ENCODE results near the gene MED23. TPM values are rescaled to one million over a fixed set of nuclear protein-coding genes. Genes with fewer than 3 reads are reported as not detected.

MED23 gene
- polyA plus RNA-seq, 1 of the 3 experiments (the other 2 are of a cell fraction) = 10.1 TPM

DNA sequence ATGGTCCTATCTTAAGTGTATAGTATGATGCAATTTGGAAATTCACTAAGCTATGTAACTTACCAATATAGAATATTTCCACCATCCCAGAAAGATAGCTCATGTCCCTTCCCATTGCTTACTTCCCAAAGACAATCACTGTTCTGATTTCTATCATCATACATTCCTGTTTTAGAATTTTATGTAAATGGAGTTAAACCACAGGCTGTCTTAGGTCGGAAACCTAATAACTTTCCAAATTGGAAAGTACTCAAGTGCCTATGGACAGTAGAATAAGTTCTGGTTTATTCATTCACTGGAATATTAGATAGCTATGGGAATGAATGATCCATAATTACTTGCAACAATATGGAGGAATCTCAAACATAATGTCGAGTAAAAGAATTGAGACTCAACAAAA is 29.2 kb upstream of the MED23 start:
- TF ChIP-seq REST (IDR thresholded peaks at IDR 0.05; ENCODE audit: low read depth, low read length) (no peak), POLR2AphosphoS5 (IDR thresholded peaks at IDR 0.05; ENCODE audit: low read depth, low read length) (no peak), RFX5 (IDR thresholded peaks at IDR 0.05; ENCODE audit: low read length) (no peak), CHD2 (IDR thresholded peaks at IDR 0.05; ENCODE audit: low read length, partially characterized antibody) (no peak), EP300 (IDR thresholded peaks at IDR 0.05; ENCODE audit: borderline replicate concordance in 1 of 2, low read depth in 1 of 2, low read length in 1 of 2) (no peak), USF1 (IDR thresholded peaks at IDR 0.05; ENCODE audit: borderline replicate concordance, low read depth) (no peak), TEAD4 (IDR thresholded peaks at IDR 0.05; ENCODE audit: borderline replicate concordance, insufficient read depth) (no peak), MAX (IDR thresholded peaks at IDR 0.05; ENCODE audit: low read depth) (no peak), TCF12 (IDR thresholded peaks at IDR 0.05) (no peak), RAD21 (IDR thresholded peaks at IDR 0.05; ENCODE audit: low read length) (no peak), GABPA (IDR thresholded peaks at IDR 0.05; ENCODE audit: low read depth) (no peak), YY1 (IDR thresholded peaks at IDR 0.05; ENCODE audit: low read depth) (no peak), USF2 (IDR thresholded peaks at IDR 0.05; ENCODE audit: borderline replicate concordance, low read depth, low read length) (no peak)
- H3K9me2 ChIP-seq = no peaks in the 10 kb centered on the region
- no peaks in the 10 kb centered on the region for H3K79me2 ChIP-seq (ENCODE audit: insufficient read depth)
- H3K9ac ChIP-seq = no peak overlapping the region
- peaks cover 5% of the 10 kb centered on the region; the same call in 1 of the 2 replicates for H3K27me3 ChIP-seq (ENCODE audit: insufficient read depth)
- no peaks in the 10 kb centered on the region for H3K9me3 ChIP-seq
- H2AFZ ChIP-seq (ENCODE audit: low read depth) = no peak overlapping the region
- WGBS (ENCODE audit: low lambda C conversion rate) = 10% methylated on average over 2 of the region's 2 CpGs
- no peaks in the 10 kb centered on the region for H3K36me3 ChIP-seq (replicated peaks in 1 of 2; ENCODE audit: control insufficient read depth in 1 of 2, insufficient read depth in 2 of 2, low read length in 1 of 2)
- no peak overlapping the region for H3K27ac ChIP-seq (ENCODE audit: low read depth in 2 of 2, low read length in 1 of 2)
- DNase-seq = no peak
- H3K4me1 ChIP-seq (ENCODE audit: control insufficient read depth in 1 of 2, insufficient read depth in 2 of 2, low read depth in 1 of 2, low read length in 1 of 2) = no peaks in the 10 kb centered on the region
- H3K4me2 ChIP-seq = no peak overlapping the region
- POLR2A ChIA-PET = no interaction called here
- no peak overlapping the region for H3K4me3 ChIP-seq (ENCODE audit: low read depth in 2 of 2, low read length in 1 of 2)
- no peaks in the 10 kb centered on the region for H3F3A ChIP-seq (replicated peaks; ENCODE audit: insufficient read depth)
- H4K20me1 ChIP-seq (ENCODE audit: insufficient read depth) = no peaks in the 10 kb centered on the region
- CTCF ChIA-PET = no interaction called here

All from SK-N-SH (cell line).